Astrocyte of the cerebellum (primary cell): ENCODE results near the gene IL4I1.
A peak's percentile ranks its signal among the peaks of the same experiment; 100 is the strongest.

ENCODE experiments used
- DNase-seq: peaks from one replicate; pipeline ENCODE4 v3.0.0-alpha.2; 2011; ENCODE audit warnings: low read depth
- H3K4me3 ChIP-seq: 2 replicates; pipeline ENCODE4 v1.5.1; 2011; ENCODE audit warnings: mild to moderate bottlenecking, low read depth, low read length, moderate library complexity
- CTCF ChIP-seq: IDR thresholded peaks from 2 replicates; pipeline ENCODE4 v1.5.1; 2012; ENCODE audit warnings: low read length, low read depth, moderate library complexity, mild to moderate bottlenecking; ENCODE audit errors: missing control alignments
- in situ Hi-C: cut with HindIII; loops from 2 replicates; pipeline ENCODE4 v1.10.0; 2017; ENCODE audit warnings: low sequenced_read_pairs

The IL4I1 gene

GRCh38 chr19:49862391-49863253, 34.1 kb downstream of the IL4I1 start:
- no peak overlapping the region for H3K4me3 ChIP-seq
- in situ Hi-C loops: no loop called here
- DNase-seq: no peak
- peak; percentile 34 for TF ChIP-seq CTCF

DNA sequence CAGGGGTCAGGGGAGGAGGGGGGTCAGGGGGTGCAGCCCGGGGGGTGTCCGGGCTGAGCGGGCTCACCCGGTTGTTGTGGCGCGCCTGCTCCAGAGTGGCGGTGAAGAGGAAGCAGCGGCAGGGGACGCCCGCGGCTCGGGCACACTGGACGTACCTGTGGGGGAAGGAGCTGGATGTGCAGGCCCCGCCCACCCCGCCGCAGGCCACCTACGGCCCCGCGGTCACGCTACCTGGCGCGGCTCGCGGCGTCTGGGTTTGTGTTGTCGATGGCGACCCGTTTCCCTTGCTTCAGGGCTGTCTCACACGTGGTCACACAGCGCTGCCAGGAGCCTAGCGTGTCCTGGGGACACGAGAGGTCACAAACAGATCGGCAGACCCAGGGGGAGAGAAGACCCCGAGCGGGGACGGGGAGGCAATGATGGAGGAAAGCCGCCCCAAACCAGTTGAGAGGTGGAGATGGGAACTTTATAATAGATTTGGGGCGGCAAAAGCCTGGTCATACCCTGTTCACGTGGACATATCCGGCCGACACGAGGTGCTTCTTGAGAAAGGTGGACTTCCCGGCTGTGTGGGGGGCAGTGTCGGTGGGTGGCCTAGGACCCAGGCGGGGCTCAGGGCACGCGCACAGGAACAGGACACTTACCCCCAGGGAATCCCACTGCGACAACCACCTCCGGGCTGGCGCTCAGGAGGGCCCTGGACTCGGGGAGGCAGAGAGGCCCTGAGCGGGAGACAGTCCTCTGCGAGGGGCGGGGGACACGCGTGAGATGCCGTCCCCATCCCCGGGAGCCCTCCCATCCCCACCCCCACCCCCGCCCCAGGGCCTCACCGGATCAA, 34.9 kb downstream of the IL4I1 start:
- no peak for TF ChIP-seq CTCF

GRCh38 chr19:49861107-49861506, 35.6 kb downstream of the IL4I1 start:
- in situ Hi-C loops: no loop called here
- no peak for TF ChIP-seq CTCF
- no peak for DNase-seq
- H3K4me3 ChIP-seq: no peak overlapping the region

More for the DNA sequence above, 34.9 kb downstream of the IL4I1 start:
- in situ Hi-C loops: no loop called here
- no peak overlapping the region for H3K4me3 ChIP-seq
- DNase-seq: no peak

- no peak overlapping the region for H3K4me3 ChIP-seq
- in situ Hi-C loops: no loop called here
- no peak for DNase-seq
- TF ChIP-seq CTCF: no peak
These were observed 36.2 kb downstream of the IL4I1 start for GRCh38 chr19:49860336-49861102.

GRCh38 chr19:49859682-49860335, 36.9 kb downstream of the IL4I1 start:
- TF ChIP-seq CTCF: no peak
- DNase-seq: no peak
- H3K4me3 ChIP-seq: no peak overlapping the region
- in situ Hi-C loops: no loop called here
